Measurements from ENCODE around the gene USH2A.

USH2A gene

DNA sequence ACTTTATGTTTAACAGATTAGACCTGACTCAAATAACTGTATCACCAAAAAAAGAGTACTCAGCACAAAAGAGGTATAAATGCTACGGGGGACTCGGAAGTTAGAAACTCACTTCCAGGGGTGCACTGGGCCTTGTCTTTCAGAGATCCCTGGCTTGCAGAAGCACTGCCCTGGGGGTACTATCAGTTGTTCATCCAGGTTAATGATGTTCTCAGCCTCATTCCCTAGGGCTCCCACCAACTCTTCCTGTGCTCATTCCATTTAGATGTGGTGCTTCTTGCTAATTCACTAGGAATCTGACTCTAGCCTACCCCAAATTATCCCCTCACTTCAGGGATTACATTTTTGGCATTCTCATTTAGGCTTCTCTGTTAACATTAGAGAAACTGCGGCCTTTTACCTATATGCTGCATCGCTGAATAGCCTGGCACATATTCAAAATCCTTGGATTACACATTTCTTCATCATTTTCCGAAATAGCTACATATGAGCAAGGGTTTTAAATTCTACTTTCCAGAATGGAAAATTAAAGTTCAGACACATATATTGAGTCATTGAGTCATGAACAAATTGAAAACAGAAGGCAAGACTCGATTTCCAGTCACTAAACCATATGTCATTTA is 517.6 kb downstream of the USH2A start:
- DNase-seq = no peak

DNA sequence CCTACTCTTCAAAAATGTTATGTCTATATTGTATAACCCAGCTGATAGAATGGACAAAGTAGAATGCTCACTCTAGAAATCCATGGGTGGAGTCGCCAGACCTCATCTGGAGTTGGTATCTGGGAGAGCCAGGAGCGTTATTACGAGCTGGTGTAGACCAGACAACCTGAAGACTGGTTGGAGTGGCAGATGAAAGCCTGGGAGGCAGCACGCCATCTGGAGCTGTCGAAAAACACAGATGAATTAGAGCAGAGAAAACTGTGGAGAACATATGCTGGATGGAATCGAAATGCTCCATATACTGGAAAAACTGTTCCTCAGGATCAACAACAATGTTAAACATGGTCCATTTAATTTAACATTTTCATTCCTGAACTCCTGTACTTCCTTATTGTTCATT is 522.6 kb downstream of the USH2A start:
- no peak for DNase-seq

DNA sequence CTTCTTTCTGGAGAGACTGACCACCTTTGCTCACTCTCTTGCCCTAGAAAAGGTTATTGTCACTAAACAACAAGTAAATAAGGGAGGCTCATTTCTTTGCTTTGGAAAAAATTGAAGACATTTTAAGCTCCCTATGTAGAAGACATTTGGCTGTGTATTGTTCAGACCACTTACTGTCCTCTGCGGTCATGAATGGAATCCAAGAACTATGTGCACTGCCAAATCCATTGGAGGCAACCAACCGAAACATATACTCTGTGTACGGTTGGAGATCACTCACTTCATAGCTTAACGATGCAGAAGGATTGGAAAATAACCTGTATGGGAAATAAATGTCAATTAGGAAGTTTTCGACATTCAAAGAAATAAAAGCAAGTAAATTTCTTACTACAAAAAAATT is 523.3 kb downstream of the USH2A start:
- no peak for DNase-seq

DNA sequence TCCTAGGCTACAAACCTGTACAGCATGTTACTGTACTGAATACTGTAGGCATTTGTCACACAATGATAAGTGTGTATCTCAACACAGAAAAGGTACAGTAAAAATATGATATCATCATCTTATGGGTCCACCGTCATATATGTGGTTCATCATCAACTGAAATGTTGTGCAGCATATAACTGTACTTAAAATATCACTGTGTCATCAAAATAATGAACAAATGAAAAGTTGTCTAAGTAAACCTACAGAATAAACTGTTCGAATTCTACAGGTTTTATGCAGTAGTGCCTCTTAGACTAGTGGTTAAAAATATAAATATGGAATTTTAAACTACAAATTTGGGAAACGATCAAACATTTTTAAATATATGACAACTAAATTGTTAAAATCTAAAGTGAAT is 527.4 kb downstream of the USH2A start:
- DNase-seq = no peak

DNA sequence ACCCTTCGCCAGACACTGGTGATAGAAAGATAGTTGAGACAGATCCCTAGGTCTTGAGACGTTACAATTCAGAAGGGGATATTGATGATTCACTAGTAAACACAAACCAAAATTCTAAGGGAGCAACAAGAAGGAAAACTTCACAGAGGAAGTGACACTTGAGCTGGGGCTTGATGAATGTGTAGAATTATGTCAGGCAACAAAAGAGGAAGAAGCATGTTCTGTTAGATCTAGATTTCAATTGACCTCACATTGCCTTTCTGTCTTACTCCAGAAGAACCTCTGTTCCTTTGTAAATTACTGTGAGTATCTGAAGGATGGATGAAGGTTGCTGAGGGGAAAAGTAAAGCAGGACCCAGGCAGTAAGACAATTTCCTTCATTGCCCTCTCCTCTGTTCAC is 528.0 kb downstream of the USH2A start:
- no peak for DNase-seq

DNA sequence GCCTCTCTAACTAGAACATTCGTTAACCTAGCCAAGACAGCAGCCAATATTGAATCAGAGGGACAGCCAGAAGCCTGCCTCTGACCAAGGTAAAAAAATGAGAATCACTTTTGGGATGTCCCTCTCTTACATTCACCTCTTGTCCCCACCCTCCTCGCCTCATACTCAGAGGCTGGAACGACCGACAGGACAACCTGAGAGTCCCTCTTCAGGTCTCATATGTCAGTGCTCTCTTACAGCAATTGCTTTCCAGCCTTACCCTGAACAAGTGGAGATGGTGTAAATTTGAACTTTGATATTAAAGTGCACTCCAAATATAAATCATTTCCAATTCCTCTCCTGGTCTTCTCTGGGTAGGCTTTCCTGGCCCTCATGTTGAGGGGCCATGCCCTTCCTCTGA is 528.6 kb downstream of the USH2A start:
- no peak for DNase-seq

DNA sequence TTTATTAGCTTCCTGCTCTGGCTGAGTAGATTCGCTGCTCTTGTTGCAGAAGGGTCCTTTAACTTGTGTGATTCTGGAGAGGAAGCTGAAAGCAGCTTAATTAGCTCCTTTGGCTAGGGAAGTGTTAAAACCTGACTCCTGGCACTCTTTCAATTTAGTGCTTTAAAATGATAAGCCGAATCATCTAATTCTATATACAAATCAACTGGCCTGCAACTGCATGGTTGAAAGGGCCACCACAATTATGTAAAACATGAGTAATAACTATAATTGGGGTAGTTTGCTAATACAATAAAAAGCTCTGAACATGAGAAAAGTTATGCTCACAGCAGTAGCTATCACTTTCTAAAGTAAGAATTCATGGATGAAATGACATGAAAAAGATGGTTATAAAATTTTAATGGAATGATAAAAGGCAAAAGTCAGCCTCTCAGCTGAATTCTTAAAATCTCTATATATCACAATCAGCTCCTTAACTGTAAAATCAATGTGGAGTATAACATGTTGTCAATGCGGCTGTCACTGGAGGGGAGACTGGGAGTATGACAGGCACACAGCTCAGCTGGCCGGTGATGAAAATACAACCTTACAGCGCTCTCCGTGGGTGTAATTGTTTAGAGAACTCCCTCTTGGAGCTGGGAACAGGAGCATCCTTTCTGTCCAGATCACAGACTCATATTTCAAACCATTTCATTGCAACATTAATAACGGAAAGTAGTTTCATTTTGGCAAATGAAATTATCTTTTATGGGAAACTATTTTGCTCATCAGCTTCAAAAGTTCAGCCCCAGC is 531.8 kb downstream of the USH2A start:
- no peak for DNase-seq

DNA sequence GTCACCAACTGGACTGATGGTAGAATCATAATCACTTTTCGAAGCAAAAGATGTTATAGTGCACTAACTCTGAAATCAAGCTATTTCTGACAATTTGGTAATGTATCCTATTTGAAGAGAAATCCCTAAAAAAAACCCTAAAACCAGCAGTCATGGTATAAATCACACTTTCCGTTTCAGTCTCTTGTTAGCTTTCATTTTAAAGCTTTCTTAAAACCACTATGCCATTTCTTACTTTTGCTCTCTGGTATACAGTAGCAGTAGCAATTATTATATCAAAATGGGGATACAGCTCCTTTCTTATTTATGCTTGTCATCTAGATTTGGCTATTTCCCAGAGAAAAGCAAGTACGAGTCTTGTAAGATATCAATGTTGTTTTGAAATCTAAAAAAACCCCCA is 532.8 kb downstream of the USH2A start:
- DNase-seq = no peak

DNA sequence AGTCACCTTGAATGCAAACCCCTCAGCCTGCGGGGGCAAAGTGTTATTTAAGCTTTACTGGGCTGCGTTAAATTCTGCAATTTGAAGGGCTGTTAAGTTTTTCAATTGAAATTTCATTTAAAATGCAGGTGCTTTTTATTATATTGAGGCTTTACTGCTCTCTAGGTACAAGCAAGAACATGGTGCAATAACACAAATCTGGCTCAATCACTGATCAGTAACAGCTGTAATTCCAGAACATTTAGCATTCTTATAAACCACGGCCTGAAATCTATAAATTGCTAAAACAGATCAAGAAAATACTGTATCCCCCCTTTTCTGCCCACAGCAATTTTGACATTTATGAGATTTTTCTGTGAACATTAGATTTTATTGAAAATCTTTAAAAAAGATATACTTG is 533.4 kb downstream of the USH2A start:
- no peak for DNase-seq

DNA sequence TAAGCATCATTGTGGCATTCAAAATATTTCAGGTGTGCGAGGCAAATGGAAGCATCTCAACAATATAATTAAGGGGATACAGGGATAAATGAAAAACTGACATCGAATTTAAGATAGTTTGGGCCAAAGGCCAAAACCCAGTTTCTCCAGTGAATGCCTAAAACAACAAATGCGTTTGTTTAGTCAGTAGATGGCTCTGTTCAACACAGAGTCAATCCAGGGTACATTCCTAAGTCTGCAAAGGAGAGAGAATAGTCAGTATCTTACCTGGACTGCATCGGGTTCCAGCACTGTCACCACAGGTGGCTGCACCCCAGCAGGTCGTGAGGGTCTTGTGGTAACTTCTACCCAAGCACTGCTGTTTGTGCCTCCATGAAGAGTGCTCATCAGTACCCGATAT is 535.1 kb downstream of the USH2A start:
- DNase-seq = no peak

DNA sequence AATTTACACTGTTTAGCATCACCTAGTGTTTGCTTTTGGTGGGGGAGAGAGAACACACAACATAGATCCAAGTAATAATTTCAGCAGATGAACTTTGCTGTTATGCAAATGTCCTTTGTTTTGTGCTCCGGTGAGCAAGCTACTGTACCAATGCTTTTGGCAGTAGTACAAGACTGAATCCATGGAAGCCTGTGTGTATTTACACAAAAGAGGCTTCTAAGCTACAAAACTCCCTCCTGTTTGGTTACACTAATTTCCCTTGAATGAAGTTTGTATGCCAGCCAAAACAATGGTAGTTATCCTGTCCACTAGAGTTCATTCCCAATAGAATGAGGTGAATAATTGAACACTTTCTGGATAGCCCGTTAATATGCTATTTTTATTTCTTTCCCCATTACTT is 535.6 kb downstream of the USH2A start:
- no peak for DNase-seq

DNA sequence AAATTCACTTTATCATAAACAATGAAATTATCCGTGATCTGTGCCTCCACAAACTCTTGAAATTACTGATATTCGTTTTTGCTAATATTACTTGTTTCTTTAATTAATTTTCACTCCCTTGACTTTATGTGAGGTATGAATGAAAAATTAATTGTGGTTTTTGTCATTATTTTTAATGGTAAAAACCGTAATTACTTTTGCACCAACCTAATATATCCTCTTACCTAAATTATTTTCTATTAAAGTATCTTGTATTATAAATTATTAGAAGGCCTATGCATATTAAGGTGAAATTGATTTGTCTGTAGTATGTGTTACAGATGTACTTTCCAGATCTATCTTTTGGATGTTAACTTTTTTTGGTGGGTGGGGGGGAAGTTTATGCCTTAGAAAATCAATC is 540.2 kb downstream of the USH2A start:
- DNase-seq = no peak

DNA sequence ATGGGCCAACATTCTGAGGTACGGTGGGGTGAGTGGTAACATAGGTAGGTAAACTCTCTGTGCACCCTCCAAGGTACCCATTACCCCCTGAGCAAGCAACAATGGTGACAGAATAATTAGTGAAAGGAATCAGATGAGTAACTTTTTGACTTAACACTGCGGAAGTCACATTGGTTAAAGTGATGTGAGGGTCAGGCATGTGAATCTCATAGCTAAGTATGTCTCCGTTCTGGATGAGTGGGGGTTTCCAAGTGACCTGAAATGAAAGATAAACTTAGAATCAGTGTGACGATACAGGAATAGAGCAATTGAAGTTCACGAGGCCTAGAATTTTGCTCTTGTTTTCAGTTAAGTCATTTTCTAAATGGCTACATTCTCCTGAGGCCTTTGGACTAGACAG is 544.4 kb downstream of the USH2A start:
- DNase-seq = no peak

DNA sequence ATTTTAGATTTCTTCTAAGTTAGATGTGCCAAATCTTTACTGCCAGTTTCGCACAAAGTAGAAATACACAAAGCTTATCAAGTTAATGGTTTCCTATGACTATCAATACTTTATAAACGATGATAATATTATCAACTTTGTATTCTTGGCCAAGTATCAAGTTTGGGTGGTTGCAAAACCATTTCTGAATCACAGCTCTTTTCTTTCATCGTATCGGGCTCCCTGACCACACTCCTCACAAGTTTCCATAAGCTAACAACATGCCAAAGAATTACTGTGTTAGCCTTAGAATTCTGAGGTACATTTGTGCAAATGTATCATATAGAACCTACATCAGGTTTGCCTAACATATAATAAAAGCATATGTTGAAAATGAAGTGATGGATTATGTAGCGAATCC is 545.1 kb downstream of the USH2A start:
- DNase-seq = no peak

DNA sequence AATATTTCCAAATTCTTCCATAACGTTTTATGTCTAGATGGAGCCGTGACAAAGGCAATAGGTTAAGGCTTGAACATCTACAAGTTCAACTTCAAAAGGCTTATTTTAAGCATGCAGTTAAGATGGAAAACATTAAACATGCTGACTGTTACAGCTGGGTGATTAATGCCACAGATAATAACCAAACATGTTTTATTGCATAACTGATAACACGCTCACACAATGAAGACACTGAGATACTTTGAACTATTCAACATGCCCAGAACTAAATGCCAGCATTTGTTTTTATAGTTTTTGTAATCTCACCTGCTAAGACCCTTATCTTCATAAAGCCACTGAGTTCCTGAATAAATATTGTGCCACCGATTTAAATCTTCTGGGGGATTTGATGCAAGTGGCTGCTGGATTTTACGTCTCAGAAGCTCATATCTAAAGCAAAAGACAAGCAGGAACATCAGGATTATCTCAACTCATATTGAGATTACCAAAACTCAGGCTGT is 545.7 kb downstream of the USH2A start:
- DNase-seq = no peak

DNA sequence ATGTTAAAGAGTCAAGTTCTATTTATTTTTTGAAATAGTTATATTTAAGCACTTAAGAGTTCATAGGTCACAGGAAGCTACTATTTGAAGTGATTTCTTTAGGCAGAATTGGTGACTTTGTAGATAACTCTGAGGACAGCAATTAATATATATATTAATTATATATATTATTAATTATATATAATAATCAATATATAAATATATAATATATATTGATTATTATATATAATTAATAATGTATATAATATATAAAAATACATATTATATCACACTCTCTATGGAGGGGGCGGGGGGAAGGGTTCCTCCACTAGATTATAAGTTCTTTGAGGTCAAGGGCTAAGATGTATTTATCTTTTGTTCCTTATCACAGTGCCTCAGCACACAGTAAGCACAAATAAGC is 547.5 kb downstream of the USH2A start:
- DNase-seq = no peak

DNA sequence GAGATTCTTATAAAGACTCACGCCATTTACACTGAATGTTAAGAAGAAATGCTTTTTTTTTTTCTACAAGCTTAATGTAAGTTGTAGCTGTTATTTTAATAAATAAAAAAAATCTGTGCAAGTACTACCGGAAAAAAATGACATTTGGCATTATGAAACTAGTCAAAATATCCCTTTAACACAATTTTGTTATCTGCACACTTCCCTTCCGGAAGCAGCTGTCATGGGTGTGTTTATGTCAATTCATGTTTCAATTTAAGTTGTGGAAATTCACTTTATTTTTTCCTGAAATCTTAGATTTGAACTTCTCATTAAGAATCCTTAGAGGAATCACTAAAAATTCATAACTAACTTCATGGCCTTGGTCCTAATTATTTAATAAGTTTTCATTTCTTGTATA is 548.0 kb downstream of the USH2A start:
- no peak for DNase-seq

DNA sequence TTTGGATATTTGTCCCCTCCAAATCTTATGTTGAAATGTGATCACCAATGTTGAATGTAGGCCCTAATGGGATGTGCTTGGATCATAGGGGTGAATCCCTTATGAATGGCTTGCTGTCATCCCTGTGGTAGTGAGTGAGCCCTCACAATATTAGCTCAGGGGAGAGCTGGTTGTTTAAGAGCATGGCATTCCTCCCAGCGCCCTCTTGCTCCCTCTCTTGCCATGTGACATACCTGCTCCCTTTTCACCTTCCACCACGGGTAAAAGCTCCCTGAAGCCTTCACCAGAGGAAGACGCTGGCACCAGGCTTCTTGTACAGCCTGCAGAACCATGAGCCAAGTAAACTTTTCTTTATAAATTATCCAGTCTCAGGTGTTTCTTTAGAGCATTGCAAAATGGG is 550.6 kb downstream of the USH2A start:
- DNase-seq = no peak

DNA sequence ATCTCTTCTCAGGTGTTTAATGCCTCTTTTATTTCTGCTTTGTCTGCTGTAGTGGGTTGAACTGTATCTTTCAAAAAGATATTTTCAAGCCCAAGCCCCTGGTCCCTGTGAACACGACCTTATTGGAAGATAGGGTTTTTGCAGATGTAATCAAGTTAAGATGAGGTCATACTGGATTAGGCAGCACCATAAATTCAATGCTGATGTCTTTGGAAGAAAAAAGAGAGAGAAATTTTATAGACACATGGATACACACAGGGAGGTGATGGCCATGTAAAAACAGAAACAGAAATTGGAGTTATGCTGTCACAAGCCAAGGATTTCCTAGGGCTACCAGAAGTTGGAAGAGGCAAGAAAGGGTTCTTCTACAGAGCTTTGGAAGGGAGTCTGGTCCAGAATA is 554.7 kb downstream of the USH2A start:
- DNase-seq = no peak

DNA sequence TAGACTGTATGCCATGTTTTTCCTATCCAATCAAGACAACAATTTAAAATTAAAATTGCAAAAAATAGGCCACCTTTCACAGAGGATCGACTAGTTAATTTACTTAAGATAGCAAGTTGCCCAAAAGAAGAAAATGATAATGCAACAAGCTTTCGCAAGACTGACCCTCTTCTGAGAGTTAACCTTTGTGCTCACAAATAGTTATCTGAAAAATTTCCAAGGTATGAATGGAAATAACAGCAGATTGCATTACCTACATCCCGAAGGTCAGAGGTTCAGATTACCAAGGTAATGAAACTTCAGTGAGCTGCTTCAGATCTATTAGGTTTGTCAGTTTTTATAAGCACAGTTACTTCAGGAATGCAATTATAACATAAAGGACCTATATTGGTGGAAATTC is 558.2 kb downstream of the USH2A start:
- DNase-seq = no peak

DNA sequence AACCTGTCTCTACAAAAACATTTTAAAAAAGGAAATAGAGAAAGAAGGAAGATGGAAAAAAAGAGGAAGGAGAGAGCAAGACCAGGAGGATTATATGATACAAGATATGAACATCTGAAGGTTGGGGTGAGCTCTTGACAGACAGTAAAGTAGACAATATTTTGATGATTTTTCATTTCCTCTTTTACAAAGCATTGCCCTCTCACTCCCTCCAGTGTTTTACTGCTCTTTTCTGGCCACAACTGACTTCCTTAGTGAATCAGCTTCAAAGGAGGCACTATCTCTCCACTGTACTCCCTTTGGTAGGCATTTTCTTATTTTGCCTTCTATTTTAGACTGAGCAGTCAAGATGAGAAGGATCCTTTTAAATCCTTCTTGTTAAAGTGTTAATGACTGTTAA is 559.5 kb downstream of the USH2A start:
- no peak for DNase-seq

DNA sequence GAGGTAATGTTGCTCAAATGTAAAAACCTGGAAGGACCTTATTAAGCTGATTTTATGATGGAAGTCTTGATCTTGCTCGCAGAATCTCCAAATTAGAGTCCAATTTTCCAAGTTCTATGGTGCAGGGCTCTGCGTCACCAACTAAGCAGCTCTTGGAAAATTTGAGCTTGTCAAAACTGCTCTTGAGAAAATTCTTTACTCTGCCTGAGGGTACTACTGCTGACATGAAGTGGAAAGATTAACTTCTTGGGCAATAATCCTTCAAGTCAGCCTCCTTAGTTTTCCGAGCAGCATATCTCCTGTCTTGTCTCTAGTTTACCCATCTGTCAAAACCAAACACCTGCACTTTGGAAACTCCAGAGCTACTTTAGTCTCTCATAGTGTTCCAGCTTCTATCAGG is 562.4 kb downstream of the USH2A start:
- no peak for DNase-seq

DNA sequence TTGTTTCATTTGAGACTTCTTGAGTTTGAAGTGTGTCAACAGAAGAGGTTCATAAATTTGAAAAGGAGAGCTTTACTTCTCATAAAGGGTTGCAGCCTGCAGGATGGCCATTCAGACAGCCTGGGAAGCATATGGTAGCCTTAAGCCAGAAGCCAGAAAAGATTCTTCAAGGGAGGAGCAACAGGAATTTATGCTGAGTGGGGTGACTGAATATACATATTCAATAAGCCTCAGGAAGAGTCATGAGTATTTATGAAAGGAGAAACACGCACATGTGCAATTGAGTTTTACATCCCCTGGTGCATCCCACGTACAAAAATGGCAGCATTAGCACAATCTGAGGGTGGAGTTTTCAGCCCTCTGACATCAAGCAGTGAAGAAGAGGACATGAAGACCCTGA is 565.9 kb downstream of the USH2A start:
- no peak for DNase-seq

DNA sequence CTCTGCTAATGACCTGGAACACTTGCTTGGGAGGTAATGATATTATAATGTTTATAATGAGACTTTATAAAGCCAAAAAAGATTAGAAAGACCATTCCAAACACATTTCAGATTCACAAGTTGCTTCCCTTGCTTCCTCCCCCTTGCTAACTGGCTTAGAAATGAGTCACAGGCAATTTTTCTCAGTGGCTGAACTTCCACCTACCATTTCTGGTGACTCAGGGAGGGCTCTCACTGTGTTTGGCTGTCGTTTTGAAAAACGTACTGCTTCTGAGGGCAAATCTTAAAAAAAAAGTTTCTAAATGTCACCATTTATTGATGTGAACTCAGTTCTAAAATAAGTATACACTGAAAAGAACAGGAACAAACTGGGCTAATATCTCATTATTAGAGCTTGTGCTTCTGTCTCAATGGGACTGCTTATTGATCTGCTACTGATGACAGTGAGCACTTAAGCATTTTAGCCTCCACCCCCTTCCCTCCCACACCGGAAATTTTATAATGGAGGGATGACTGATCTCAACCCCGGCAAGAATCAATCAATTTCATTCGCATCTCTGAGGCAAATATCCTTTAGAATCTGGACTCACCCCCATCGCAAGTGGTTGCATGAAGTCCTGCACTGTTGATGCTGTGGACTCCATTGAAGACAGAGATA is 577.9 kb downstream of the USH2A start:
- DNase-seq = no peak
